ENCODE measurements around the gene EEF1A1. TPM values are rescaled to one million over a fixed set of nuclear protein-coding genes. Genes with fewer than 3 reads are reported as not detected.

Gene EEF1A1
- total and polyA plus RNA-seq, 10 donors, result 7,486 to 13,640 (median 9,400) TPM

DNA sequence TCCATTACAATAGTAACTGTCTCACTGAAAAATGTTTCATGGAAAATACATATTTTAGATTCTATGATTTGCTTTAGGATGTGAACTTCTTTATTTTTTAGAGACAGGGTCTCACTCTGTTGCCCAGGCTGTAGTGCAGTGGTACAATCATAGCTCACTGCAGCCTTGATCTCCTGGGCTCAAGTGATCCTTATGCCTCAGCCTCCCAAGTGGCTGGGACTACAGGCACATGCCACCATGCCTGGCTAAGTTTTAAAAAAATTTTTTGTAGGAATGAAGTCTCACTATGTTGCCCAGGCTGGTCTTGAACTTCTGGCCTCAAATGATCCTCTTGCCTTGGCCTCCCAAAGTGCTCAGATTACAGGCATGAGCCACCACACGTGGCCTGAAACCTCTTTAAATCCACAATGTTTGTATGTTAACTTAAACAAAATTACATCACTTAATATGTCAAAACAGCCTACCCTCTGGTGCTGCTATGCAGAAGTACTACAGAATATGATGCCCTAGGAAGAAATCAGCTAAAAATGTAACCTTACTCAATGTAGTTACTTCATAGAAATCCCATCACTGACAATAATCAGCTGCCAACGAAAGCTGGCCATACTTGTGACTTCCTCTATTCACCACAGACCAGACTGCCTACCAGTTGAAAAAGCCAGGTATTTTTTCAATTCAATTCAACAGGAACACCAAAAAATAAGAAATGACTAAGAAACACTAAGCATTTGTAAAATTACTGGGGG is 17.6 kb downstream of the EEF1A1 start:
- TF ChIP-seq, protein P1, sequence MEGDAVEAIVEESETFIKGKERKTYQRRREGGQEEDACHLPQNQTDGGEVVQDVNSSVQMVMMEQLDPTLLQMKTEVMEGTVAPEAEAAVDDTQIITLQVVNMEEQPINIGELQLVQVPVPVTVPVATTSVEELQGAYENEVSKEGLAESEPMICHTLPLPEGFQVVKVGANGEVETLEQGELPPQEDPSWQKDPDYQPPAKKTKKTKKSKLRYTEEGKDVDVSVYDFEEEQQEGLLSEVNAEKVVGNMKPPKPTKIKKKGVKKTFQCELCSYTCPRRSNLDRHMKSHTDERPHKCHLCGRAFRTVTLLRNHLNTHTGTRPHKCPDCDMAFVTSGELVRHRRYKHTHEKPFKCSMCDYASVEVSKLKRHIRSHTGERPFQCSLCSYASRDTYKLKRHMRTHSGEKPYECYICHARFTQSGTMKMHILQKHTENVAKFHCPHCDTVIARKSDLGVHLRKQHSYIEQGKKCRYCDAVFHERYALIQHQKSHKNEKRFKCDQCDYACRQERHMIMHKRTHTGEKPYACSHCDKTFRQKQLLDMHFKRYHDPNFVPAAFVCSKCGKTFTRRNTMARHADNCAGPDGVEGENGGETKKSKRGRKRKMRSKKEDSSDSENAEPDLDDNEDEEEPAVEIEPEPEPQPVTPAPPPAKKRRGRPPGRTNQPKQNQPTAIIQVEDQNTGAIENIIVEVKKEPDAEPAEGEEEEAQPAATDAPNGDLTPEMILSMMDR (IDR thresholded peaks at IDR 0.05 in 8 of 11, conservative IDR thresholded peaks at IDR 0.05 in 3 of 11), result no peak
- TF ChIP-seq POLR2A (IDR thresholded peaks at IDR 0.05) (no peak), POLR2AphosphoS5 (IDR thresholded peaks at IDR 0.05) (no peak)
- 25 to 54% (median 51%) methylated on average over 2 of the region's 2 CpGs for WGBS, 5 donors
- Histone ChIP-seq H3K9me3 (peaks cover 0 to 10% (median 2%) of the 10 kb centered on the region in 8 donors), H3K36me3 (peaks cover 0 to 70% (median 56%) of the 10 kb centered on the region in 6 donors), H3K4me3 (no peak overlapping the region), H3K27me3 (replicated peaks in 1 of 7) (no peaks in the 10 kb centered on the region), H3K4me1 (peaks cover 0 to 16% (median 0%) of the 10 kb centered on the region in 6 donors), H3K27ac (peak overlapping the region in 3 of 8 donors; percentile 33 to 36 (median 34))
- no peak for DNase-seq
- intact Hi-C loops (cut with DNase I; ENCODE audit: low total_unique reads), result no loop called here

DNA sequence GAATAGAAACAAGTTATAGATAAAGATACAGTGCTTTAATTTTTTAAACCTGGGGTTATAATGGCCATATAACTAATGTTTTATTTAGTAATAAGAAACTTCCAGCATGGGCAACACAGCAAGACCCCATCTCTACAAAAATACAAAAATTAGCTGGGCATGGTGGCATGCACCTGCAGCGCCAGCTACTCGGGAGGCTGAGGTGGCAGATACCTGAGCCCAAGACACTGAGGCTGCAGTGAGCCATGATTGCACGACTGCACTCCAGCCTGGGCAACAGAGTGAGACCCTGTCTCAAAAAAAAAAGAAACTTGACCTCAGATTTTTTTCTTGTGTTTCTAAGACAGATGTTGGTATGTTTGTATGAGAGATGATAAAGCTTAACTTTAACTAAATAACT is 22.9 kb downstream of the EEF1A1 start:
- H3K9me3 ChIP-seq, result no peaks in the 10 kb centered on the region
- H3K27ac ChIP-seq, result no peak overlapping the region
- peaks cover 0 to 7% (median 0%) of the 10 kb centered on the region in 6 donors for H3K4me1 ChIP-seq
- H3K27me3 ChIP-seq (replicated peaks in 1 of 7), result no peaks in the 10 kb centered on the region
- no peak overlapping the region for H3K4me3 ChIP-seq
- intact Hi-C loops (cut with DNase I; ENCODE audit: low total_unique reads), result no loop called here
- TF ChIP-seq, protein P1 (IDR thresholded peaks at IDR 0.05 in 8 of 11, conservative IDR thresholded peaks at IDR 0.05 in 3 of 11), result no peak
- 95 to 100% (median 98%) methylated on average over 3 of the region's 3 CpGs for WGBS, 5 donors
- no peak for DNase-seq
- H3K36me3 ChIP-seq, result peaks cover 3 to 100% (median 91%) of the 10 kb centered on the region in 6 donors

DNA sequence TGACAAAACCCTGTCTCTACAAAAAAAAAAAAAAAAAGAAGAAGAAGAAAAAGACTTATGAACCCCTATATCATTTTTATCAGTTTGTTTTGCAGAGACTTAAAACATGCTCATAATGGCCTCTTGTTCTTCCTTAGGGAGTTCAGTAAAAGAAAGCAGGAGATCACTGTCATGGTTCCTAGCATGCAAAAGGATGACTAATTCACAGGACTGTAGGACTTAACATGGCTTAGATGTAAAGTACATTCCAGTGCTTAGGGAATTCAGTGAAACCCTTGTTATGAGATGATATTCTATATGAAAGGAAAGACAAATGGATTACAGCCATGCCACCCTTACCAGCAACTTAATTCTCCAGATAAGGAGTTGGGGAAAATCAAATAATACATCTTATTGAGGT is 29.5 kb downstream of the EEF1A1 start:
- intact Hi-C loops (cut with DNase I; ENCODE audit: low total_unique reads), result no loop called here
- no peak overlapping the region for H3K27ac ChIP-seq
- H3K27me3 ChIP-seq (replicated peaks in 1 of 7), result no peaks in the 10 kb centered on the region
- peaks cover 5 to 97% (median 83%) of the 10 kb centered on the region in 6 donors for H3K36me3 ChIP-seq
- H3K4me3 ChIP-seq, result no peak overlapping the region
- no peak for DNase-seq
- H3K9me3 ChIP-seq, result peaks cover 0 to 6% (median 2%) of the 10 kb centered on the region in 8 donors
- no peak for TF ChIP-seq POLR2AphosphoS5 (IDR thresholded peaks at IDR 0.05)
- TF ChIP-seq POLR2A (IDR thresholded peaks at IDR 0.05), result no peak
- TF ChIP-seq, protein P1 (IDR thresholded peaks at IDR 0.05 in 8 of 11, conservative IDR thresholded peaks at IDR 0.05 in 3 of 11), result no peak
- no peaks in the 10 kb centered on the region for H3K4me1 ChIP-seq

DNA sequence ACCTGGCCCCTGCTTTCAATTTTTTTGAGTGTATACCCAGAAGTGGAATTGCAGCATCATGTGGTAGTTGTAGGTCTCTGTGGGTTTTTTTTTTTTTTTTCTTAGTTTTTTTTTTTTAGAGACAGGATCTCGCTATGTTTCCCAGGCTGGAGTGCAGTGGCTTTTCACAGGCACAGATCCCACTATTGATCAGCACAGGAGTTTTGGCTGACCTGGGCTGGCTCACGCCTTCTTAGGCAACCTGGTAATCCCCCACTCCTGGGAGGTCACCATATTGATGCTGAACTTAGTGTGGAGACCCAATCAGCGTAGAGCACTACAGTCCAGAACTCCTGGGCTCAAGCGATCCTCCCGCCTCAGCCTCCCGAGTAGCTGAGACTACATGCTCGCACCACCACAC is 33.4 kb downstream of the EEF1A1 start:
- H3K4me3 ChIP-seq, result no peak overlapping the region
- DNase-seq, result no peak
- H3K36me3 ChIP-seq, result peaks cover 2 to 97% (median 86%) of the 10 kb centered on the region in 6 donors
- H3K27ac ChIP-seq, result no peak overlapping the region
- no peaks in the 10 kb centered on the region for H3K27me3 ChIP-seq (replicated peaks in 1 of 7)
- 89 to 100% (median 99%) methylated on average over 7 of the region's 7 CpGs for WGBS, 5 donors
- H3K9me3 ChIP-seq, result peaks cover 0 to 6% (median 2%) of the 10 kb centered on the region in 8 donors
- intact Hi-C loops (cut with DNase I; ENCODE audit: low total_unique reads), result no loop called here
- TF ChIP-seq, protein P1 (IDR thresholded peaks at IDR 0.05 in 8 of 11, conservative IDR thresholded peaks at IDR 0.05 in 3 of 11), result no peak
- no peak for TF ChIP-seq POLR2A (IDR thresholded peaks at IDR 0.05)
- no peak for TF ChIP-seq POLR2AphosphoS5 (IDR thresholded peaks at IDR 0.05)
- no peaks in the 10 kb centered on the region for H3K4me1 ChIP-seq
